Measurements from ENCODE around the gene NBAS. TPM values are rescaled to one million over a fixed set of nuclear protein-coding genes. Genes with fewer than 3 reads are reported as not detected.

Gene NBAS
- total and polyA plus RNA-seq, 2 of the 4 experiments (the other 2 are of a cell fraction) = 22.3 to 105 TPM

- Histone ChIP-seq H3K9ac (ENCODE audit: low read depth, low read length) (no peak overlapping the region), H2AK9ac (replicated peaks; ENCODE audit: low read depth, low read length, poor library complexity) (no peak overlapping the region), H3K9me1 (ENCODE audit: insufficient read depth, low read length) (no peaks in the 10 kb centered on the region), H2BK120ac (ENCODE audit: low read depth, low read length) (no peak overlapping the region), H2BK15ac (ENCODE audit: low read depth, low read length) (no peak overlapping the region), H3K27me3 (ENCODE audit: control insufficient read depth, insufficient read depth, low read length) (no peaks in the 10 kb centered on the region), H3K4ac (ENCODE audit: low read depth, low read length) (no peak overlapping the region), H3K36me3 (ENCODE audit: control insufficient read depth, insufficient read depth, low read length) (peaks cover 10% of the 10 kb centered on the region), H2AFZ (replicated peaks; ENCODE audit: low read length, poor library complexity) (no peak overlapping the region), H3K79me1 (ENCODE audit: low read depth in 1 of 2, low read length in 2 of 2) (peaks cover 0 to 3% of the 10 kb centered on the region in 2 experiments; a peak in 1 of 4 replicates), H3K4me3 (ENCODE audit: insufficient read depth, low read depth, low read length) (no peak overlapping the region), H4K20me1 (ENCODE audit: insufficient read depth, low read length) (no peaks in the 10 kb centered on the region), H3K56ac (ENCODE audit: extremely low read depth, insufficient read depth, low read length) (no peak overlapping the region), H3K4me2 (ENCODE audit: low read depth, low read length) (no peak overlapping the region), H3K14ac (replicated peaks; ENCODE audit: low read depth, low read length) (no peak overlapping the region), H3K4me1 (ENCODE audit: control insufficient read depth, insufficient read depth, low read length) (peaks cover 3% of the 10 kb centered on the region; the same call in 1 of the 2 replicates), H4K91ac (ENCODE audit: insufficient read depth, low read depth, low read length) (no peak overlapping the region), H3K9me3 (ENCODE audit: control insufficient read depth, insufficient read depth, low read length) (no peaks in the 10 kb centered on the region), H3K23ac (ENCODE audit: low read depth, low read length) (no peak overlapping the region), H2BK5ac (ENCODE audit: low read depth, low read length, poor library complexity, severe bottlenecking) (no peak overlapping the region), H4K8ac (ENCODE audit: low read depth in 2 of 2, low read length in 2 of 2) (no peak overlapping the region), H2AK5ac (ENCODE audit: low read depth, low read length) (no peak overlapping the region), H3K27ac (ENCODE audit: insufficient read depth, low read length) (no peak overlapping the region), H3K18ac (ENCODE audit: low read depth, low read length) (no peak overlapping the region), H4K5ac (ENCODE audit: low read depth, low read length) (no peak overlapping the region), H2BK20ac (ENCODE audit: low read depth, low read length) (no peak overlapping the region)
- intact Hi-C loops (cut with micrococcal nuclease) (no loop called here), in situ Hi-C loops (cut with MboI; ENCODE audit: low sequenced_read_pairs) (no loop called here), dilution Hi-C loops (cut with HindIII; ENCODE audit: low sequenced_read_pairs, unreplicated experiment) (no loop called here)
- ATAC-seq (ENCODE audit: low read depth) = no peak
- no CpG with 5 or more reads among the region's 3 CpGs for WGBS, 2 experiments (ENCODE audit: extremely low coverage in 2 of 2, insufficient read length in 1 of 2)
- no peak for DNase-seq
- BruUV-seq (replicated peaks) = no TSS peak
- POLR2A ChIA-PET (ENCODE audit: unreplicated experiment) = no interaction called here
- no peak for TF ChIP-seq CTCF (conservative IDR thresholded peaks at IDR 0.05; ENCODE audit: low read depth, low read length)
- no peak for TF ChIP-seq SMC3 (IDR thresholded peaks at IDR 0.05; ENCODE audit: low read depth, low read length)
- no peak for TF ChIP-seq CEBPB (IDR thresholded peaks at IDR 0.05; ENCODE audit: low read depth, low read length)
- no peak for TF ChIP-seq POLR2A (IDR thresholded peaks at IDR 0.05; ENCODE audit: low read depth, low read length)
- TF ChIP-seq MAZ (IDR thresholded peaks at IDR 0.05; ENCODE audit: borderline replicate concordance, low read depth, low read length) = no peak
- TF ChIP-seq BHLHE40 (IDR thresholded peaks at IDR 0.05; ENCODE audit: low read depth, low read length) = no peak
- no peak for TF ChIP-seq RCOR1 (IDR thresholded peaks at IDR 0.05; ENCODE audit: insufficient replicate concordance, low read length)
- TF ChIP-seq NFE2L2 (IDR thresholded peaks at IDR 0.05; ENCODE audit: low read depth, low read length) = no peak
- no peak for TF ChIP-seq MXI1 (IDR thresholded peaks at IDR 0.05; ENCODE audit: borderline replicate concordance, low read depth, low read length)
- TF ChIP-seq CHD1 (IDR thresholded peaks at IDR 0.05; ENCODE audit: low read depth, low read length) = no peak
- TF ChIP-seq RFX5 (IDR thresholded peaks at IDR 0.05; ENCODE audit: low read depth, low read length) = no peak
- no peak for TF ChIP-seq RAD21 (IDR thresholded peaks at IDR 0.05; ENCODE audit: low read length)
- no peak for TF ChIP-seq MAFK (IDR thresholded peaks at IDR 0.05; ENCODE audit: low read depth, low read length)
- no peak for TF ChIP-seq FOS (IDR thresholded peaks at IDR 0.05; ENCODE audit: low read depth, low read length)
- TF ChIP-seq USF2 (IDR thresholded peaks at IDR 0.05; ENCODE audit: low read depth, low read length) = no peak
- TF ChIP-seq, protein P1, sequence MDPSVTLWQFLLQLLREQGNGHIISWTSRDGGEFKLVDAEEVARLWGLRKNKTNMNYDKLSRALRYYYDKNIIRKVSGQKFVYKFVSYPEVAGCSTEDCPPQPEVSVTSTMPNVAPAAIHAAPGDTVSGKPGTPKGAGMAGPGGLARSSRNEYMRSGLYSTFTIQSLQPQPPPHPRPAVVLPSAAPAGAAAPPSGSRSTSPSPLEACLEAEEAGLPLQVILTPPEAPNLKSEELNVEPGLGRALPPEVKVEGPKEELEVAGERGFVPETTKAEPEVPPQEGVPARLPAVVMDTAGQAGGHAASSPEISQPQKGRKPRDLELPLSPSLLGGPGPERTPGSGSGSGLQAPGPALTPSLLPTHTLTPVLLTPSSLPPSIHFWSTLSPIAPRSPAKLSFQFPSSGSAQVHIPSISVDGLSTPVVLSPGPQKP (IDR thresholded peaks at IDR 0.05; ENCODE audit: borderline replicate concordance, low read depth, low read length) = no peak
- CTCF ChIA-PET = no interaction called here
Observed at GRCh38 chr2:15367205-15367604, 193.9 kb downstream of the NBAS start.

Measured in IMR-90 (cell line).